Bronchial epithelial cell (primary cell): ENCODE data around the gene DNAJC4. TPM values are rescaled to one million over a fixed set of nuclear protein-coding genes. Genes with fewer than 3 reads are reported as not detected.

Source experiments
- DNase-seq: peaks from one replicate; pipeline ENCODE4 v3.0.0-alpha.2; 2010; ENCODE audit warnings: low read depth
- FAIRE-seq: peaks from 2 replicates; lab custom pipeline; 2011; peaks lifted over from hg19 to GRCh38; lab: Jason Lieb, UNC
- H3K27me3 ChIP-seq: 2 replicates; pipeline ENCODE4 v1.5.1; 2011; ENCODE audit warnings: low read length; ENCODE audit not compliant: control insufficient read depth, insufficient read depth
- H3K36me3 ChIP-seq: 2 replicates; pipeline ENCODE4 v1.5.1; 2011; ENCODE audit warnings: low read length; ENCODE audit not compliant: control insufficient read depth, insufficient read depth
- H3K4me3 ChIP-seq: 2 replicates; pipeline ENCODE4 v1.5.1; 2011; ENCODE audit warnings: mild to moderate bottlenecking, low read depth, low read length, control low read depth
- total RNA-seq: library from RNA; depleted of rRNA; stranded (reverse); fragments of >200 nt; gene quantifications from 2 replicates; pipeline ENCODE4 v1.2.1, GENCODE V29; 2014
- TF ChIP-seq, protein P1 (sequence below): IDR thresholded peaks from 2 replicates; pipeline ENCODE4 v1.5.1; 2011; ENCODE audit warnings: mild to moderate bottlenecking, moderate library complexity, low read length, control low read depth, inconsistent platforms; ENCODE audit not compliant: insufficient read depth, severe bottlenecking

DNAJC4 gene
- total RNA-seq, 1 donor from 2014 or later: 3.4 TPM

DNA sequence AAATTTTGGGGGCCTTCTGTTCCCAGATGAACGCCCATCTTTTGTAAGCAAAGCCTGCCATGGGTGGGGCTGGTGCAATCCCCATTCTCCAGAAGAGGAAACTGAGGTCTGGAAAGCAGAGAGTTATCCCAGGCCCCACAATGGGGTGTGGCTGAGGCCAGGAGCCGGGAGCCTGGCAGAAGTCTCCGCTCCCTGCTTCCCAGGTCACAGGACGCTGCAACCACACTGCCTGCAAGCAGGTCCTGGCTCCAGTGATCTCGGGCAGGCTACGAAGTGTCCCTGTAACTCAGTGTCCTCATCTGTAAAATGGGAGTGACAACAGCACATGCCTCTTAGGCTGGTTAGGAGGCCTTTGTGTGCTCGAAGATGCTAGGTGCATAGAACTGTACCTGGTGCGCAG lies 22.7 kb downstream of the DNAJC4 start:
- Histone ChIP-seq H3K27me3 (no peaks in the 10 kb centered on the region), H3K36me3 (peaks cover 26% of the 10 kb centered on the region), H3K4me3 (no peak overlapping the region)
- FAIRE-seq (no peak), DNase-seq (no peak)
- TF ChIP-seq, protein P1, sequence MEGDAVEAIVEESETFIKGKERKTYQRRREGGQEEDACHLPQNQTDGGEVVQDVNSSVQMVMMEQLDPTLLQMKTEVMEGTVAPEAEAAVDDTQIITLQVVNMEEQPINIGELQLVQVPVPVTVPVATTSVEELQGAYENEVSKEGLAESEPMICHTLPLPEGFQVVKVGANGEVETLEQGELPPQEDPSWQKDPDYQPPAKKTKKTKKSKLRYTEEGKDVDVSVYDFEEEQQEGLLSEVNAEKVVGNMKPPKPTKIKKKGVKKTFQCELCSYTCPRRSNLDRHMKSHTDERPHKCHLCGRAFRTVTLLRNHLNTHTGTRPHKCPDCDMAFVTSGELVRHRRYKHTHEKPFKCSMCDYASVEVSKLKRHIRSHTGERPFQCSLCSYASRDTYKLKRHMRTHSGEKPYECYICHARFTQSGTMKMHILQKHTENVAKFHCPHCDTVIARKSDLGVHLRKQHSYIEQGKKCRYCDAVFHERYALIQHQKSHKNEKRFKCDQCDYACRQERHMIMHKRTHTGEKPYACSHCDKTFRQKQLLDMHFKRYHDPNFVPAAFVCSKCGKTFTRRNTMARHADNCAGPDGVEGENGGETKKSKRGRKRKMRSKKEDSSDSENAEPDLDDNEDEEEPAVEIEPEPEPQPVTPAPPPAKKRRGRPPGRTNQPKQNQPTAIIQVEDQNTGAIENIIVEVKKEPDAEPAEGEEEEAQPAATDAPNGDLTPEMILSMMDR: no peak

DNA sequence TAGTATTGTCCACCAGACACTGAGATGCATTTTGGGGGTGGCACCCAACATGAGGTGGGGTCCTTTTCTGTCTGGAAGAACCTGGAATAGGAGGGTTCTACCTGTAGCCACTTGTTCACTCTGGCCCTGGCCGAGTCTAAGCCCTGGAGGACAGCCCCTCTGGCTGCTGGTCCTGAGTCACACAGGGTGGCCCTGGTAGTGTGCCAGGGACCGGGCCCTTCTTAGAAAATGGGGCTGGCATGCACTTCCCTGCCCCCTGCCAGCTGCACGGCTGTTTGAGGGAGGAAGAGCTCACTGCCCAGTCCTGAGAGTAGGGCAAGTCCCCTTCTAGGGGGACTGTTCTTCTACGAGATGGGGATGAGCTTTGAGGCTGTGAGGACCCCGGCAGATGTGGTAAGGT lies 23.1 kb downstream of the DNAJC4 start:
- TF ChIP-seq, protein P1: no peak
- no peaks in the 10 kb centered on the region for H3K27me3 ChIP-seq
- FAIRE-seq (no peak), DNase-seq (no peak)
- no peak overlapping the region for H3K4me3 ChIP-seq
- peaks cover 30% of the 10 kb centered on the region for H3K36me3 ChIP-seq

DNA sequence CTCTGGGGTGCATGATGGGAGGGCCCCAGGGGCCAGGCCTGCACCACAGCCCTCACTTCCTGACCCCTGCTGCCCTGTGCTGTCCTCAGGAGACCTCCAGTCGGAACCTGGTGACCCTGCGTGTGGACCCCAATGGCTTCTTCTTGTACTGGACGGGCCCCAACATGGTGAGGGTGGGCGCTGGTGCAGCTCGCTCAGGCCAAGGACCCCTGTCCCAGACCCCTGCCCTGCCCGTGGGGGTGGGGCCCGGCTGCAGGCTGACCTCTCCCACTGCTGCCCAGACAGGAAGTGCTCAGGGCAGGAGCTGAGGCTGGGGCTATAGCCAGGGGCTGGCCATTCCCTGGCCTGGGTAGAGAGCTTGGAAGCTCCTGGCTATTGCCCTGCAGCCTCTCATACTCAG lies 24.0 kb downstream of the DNAJC4 start:
- no peak for DNase-seq
- TF ChIP-seq, protein P1: no peak
- peaks cover 39% of the 10 kb centered on the region for H3K36me3 ChIP-seq
- FAIRE-seq: no peak
- no peak overlapping the region for H3K4me3 ChIP-seq
- H3K27me3 ChIP-seq: no peaks in the 10 kb centered on the region

DNA sequence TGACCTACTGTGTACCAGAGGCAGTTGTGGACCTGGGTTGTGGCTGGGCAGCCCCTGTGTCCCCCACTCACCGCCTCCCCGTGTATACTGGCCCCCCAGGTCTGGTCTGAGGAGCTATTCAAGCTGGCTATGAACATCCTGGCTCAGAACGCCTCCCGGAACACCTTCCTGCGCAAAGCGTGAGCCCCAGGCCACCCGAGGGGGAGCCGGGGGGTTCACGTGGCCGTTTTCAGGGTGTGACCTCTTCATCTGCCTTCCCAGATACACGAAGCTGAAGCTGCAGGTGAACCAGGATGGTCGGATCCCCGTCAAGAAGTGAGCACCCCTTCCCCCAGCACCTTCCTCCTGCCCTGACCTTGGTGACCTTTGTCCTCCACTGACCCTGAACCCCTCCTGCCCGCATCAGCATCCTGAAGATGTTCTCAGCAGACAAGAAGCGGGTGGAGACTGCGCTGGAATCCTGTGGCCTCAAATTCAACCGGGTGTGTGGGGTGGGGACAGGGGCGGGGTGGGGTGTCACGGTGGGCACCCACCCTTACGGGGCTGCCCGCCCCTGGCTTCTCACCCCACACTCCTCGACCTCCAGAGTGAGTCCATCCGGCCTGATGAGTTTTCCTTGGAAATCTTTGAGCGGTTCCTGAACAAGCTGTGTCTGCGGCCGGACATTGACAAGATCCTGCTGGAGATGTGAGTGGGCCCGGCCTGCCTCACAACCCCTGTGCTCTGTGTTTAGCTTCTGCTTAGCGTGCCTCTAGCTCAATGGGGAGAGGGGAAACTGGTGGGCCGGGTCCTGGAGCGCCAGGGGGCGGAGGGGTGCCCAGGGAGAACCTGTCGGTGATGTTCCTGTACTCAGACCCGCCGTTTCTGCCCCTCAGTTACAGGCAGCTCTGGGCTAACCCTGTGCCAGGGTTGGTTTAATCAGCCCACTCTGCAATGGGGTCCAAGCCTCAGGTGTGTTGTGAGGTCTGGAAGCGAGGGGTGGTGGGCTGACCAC lies 25.1 kb downstream of the DNAJC4 start:
- TF ChIP-seq, protein P1: no peak
- no peak overlapping the region for H3K4me3 ChIP-seq
- no peak for DNase-seq
- H3K27me3 ChIP-seq: no peaks in the 10 kb centered on the region
- H3K36me3 ChIP-seq: peaks cover 44% of the 10 kb centered on the region
- peak; percentile 36 for FAIRE-seq

DNA sequence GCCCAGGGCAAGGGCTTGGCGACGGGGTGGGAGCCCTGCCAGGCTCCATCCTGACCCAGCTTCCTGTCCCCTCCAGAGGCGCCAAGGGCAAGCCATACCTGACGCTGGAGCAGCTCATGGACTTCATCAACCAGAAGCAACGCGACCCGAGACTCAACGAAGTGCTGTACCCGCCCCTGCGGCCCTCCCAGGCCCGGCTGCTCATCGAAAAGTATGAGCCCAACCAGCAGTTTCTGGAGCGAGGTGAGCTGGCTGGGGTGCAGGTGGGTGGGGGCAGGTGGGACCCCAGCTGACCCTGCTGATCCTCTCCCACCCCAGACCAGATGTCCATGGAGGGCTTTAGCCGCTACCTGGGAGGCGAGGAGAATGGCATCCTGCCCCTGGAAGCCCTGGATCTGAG lies 26.0 kb downstream of the DNAJC4 start:
- no peak overlapping the region for H3K4me3 ChIP-seq
- DNase-seq: no peak
- no peak for FAIRE-seq
- TF ChIP-seq, protein P1: no peak
- H3K36me3 ChIP-seq: peaks cover 47% of the 10 kb centered on the region
- H3K27me3 ChIP-seq: no peaks in the 10 kb centered on the region
